ENCODE data around the gene PSORS1C2. TPM values are rescaled to one million over a fixed set of nuclear protein-coding genes. Genes with fewer than 3 reads are reported as not detected.

The PSORS1C2 gene
- total RNA-seq, 1 donor from 2014 or later = not detected

- Mint-ChIP-seq H3K36me3 (no peaks in the 10 kb centered on the region), H3K9me3 (no peaks in the 10 kb centered on the region), H3K27ac (no peak overlapping the region), H3K4me1 (ENCODE audit: unreplicated experiment) (no peaks in the 10 kb centered on the region), H3K27me3 (peaks cover 52% of the 10 kb centered on the region), H3K4me3 (no peak overlapping the region)
- no peak for DNase-seq (ENCODE audit: extremely low spot score, unreplicated experiment)
- TF ChIP-seq CTCF (conservative IDR thresholded peaks at IDR 0.05) = no peak
Observed at GRCh38 chr6:31115941-31116560, 22.8 kb downstream of the PSORS1C2 start.

- DNase-seq (ENCODE audit: extremely low spot score, unreplicated experiment) = no peak
- Mint-ChIP-seq H3K4me1 (ENCODE audit: unreplicated experiment) (no peaks in the 10 kb centered on the region), H3K27me3 (peaks cover 60% of the 10 kb centered on the region), H3K4me3 (no peak overlapping the region), H3K9me3 (no peaks in the 10 kb centered on the region), H3K36me3 (no peaks in the 10 kb centered on the region), H3K27ac (no peak overlapping the region)
- no peak for TF ChIP-seq CTCF (conservative IDR thresholded peaks at IDR 0.05)
Observed at GRCh38 chr6:31114970-31115849, 23.7 kb downstream of the PSORS1C2 start.

- H3K27ac Mint-ChIP-seq = no peak within 1 kb of the TSS
- no peak for TF ChIP-seq CTCF (conservative IDR thresholded peaks at IDR 0.05)
- H3K9me3 Mint-ChIP-seq = no peaks in the 10 kb centered on the region
- no peaks in the 10 kb centered on the region for H3K4me1 Mint-ChIP-seq (ENCODE audit: unreplicated experiment)
- peaks cover 67% of the 10 kb centered on the region for H3K27me3 Mint-ChIP-seq
- no peaks in the 10 kb centered on the region for H3K36me3 Mint-ChIP-seq
- no peak for DNase-seq (ENCODE audit: extremely low spot score, unreplicated experiment)
- H3K4me3 Mint-ChIP-seq = no peak within 1 kb of the TSS
Observed at GRCh38 chr6:31114541-31114878, 24.4 kb downstream of the PSORS1C2 start, which contains the start of gene PSORS1C1. Gene PSORS1C1 (plus strand): TSS chr6:31114800. CDS start chr6:31129633, 14,833 bp downstream.

- no peaks in the 10 kb centered on the region for H3K36me3 Mint-ChIP-seq
- H3K27me3 Mint-ChIP-seq = peaks cover 67% of the 10 kb centered on the region
- H3K27ac Mint-ChIP-seq = no peak overlapping the region
- H3K9me3 Mint-ChIP-seq = no peaks in the 10 kb centered on the region
- DNase-seq (ENCODE audit: extremely low spot score, unreplicated experiment) = no peak
- H3K4me3 Mint-ChIP-seq = no peak overlapping the region
- H3K4me1 Mint-ChIP-seq (ENCODE audit: unreplicated experiment) = no peaks in the 10 kb centered on the region
- TF ChIP-seq CTCF (conservative IDR thresholded peaks at IDR 0.05) = no peak
Observed at GRCh38 chr6:31113861-31114540, 24.9 kb downstream of the PSORS1C2 start.

GRCh38 chr6:31112478-31112877, 26.4 kb downstream of the PSORS1C2 start, which contains the start of gene C6orf15:
Gene C6orf15 (minus strand): TSS chr6:31112575. CDS start chr6:31112555, 20 bp downstream.
- Mint-ChIP-seq H3K27me3 (peaks cover 62% of the 10 kb centered on the region), H3K27ac (no peak within 1 kb of the TSS), H3K4me1 (ENCODE audit: unreplicated experiment) (no peaks in the 10 kb centered on the region), H3K36me3 (no peaks in the 10 kb centered on the region), H3K9me3 (no peaks in the 10 kb centered on the region), H3K4me3 (no peak within 1 kb of the TSS)
- no peak for DNase-seq (ENCODE audit: extremely low spot score, unreplicated experiment)
- no peak for TF ChIP-seq CTCF (conservative IDR thresholded peaks at IDR 0.05)

All from type B pancreatic cell (in vitro differentiated cells).